Vagina (tissue), 2 donors: ENCODE data around the gene PTPRN2. TPM values are rescaled to one million over a fixed set of nuclear protein-coding genes. Genes with fewer than 3 reads are reported as not detected.

Source experiments
- DNase-seq, 2 donors: peaks; one replicate each; pipeline ENCODE4 v3.0.0-alpha.2; 2017; ENCODE audit errors: extremely low spot score in 2 of 2
- H3K27ac ChIP-seq: fragments of 200-600 bp; sonication (generic); one replicate; pipeline ENCODE4 v1.5.1; 2019
- H3K27me3 ChIP-seq: fragments of 200-600 bp; sonication (generic); one replicate; pipeline ENCODE4 v1.5.1; 2019
- H3K36me3 ChIP-seq, 2 donors: fragments of 200-600 bp; sonication (generic); one replicate each; pipeline ENCODE4 v1.5.1; 2017 to 2019
- H3K4me1 ChIP-seq: fragments of 200-600 bp; sonication (generic); one replicate; pipeline ENCODE4 v1.5.1; 2019
- H3K4me3 ChIP-seq, 2 donors: fragments of 200-600 bp; sonication (generic); 1 replicate in 1 of 2; 2 replicates in 1 of 2; pipeline ENCODE4 v1.5.1; 2016 to 2019
- H3K9me3 ChIP-seq: fragments of 200-600 bp; sonication (generic); one replicate; pipeline ENCODE4 v1.5.1; 2019
- POLR2A ChIP-seq, 2 donors: fragments of 450-650 bp; IDR thresholded peaks; one replicate each; pipeline ENCODE4 v1.6.1; 2017; ENCODE audit warnings: antibody characterized with exemption in 2 of 2, mild to moderate bottlenecking in 2 of 2, moderate library complexity in 2 of 2
- POLR2AphosphoS5 ChIP-seq, 2 donors: sonication (generic); formaldehyde crosslinking; IDR thresholded peaks; one replicate each; pipeline ENCODE4 v1.9.0; 2017; ENCODE audit warnings: antibody characterized with exemption in 2 of 2, mild to moderate bottlenecking in 2 of 2, low read depth in 1 of 2; ENCODE audit not compliant: insufficient read depth in 1 of 2
- intact Hi-C: fragments of 100-400 bp; cut with DNase I; formaldehyde crosslinking; loops from one replicate; pipeline ENCODE4 v1.15.1; 2023
- total RNA-seq: library from RNA; depleted of rRNA; stranded (reverse); fragments of >200 nt; gene quantifications from one replicate; pipeline ENCODE4 v1.2.3, GENCODE V29; 2016
- TF ChIP-seq, protein P1 (sequence below), 3 experiments: fragments of 450-650 bp in 2 of 3; fragments of 200-600 bp in 1 of 3; sonication (generic) in 1 of 3; IDR thresholded peaks; one replicate each; pipeline ENCODE4 v1.5.1; 2017 to 2019; ENCODE audit warnings: antibody characterized with exemption in 3 of 3, mild to moderate bottlenecking in 2 of 3, moderate library complexity in 2 of 3

The PTPRN2 gene
- total RNA-seq, 1 donor from 2014 or later = 7.4 TPM

DNA sequence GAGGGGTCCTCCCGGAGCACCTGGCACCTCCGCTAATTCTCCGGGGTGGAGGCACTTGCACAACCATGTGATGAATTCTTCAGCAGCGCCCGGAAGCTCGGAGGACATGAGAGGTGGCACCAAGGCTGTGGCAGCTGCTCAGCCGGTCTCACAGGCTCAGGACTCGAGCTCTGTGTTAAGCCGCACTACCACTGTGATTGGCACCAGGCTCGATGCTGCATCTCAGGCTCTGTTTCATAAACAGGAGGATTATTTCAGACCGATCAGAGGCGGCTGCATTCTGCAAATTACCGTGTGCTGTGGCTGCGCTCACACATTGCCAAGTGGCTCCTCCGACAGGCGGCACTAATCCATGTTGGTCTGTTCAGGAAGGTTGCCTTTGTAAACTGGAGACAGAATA, 755.6 kb downstream of the PTPRN2 start:
- H3K9me3 ChIP-seq = no peaks in the 10 kb centered on the region
- intact Hi-C loops = no loop called here
- TF ChIP-seq, protein P1, sequence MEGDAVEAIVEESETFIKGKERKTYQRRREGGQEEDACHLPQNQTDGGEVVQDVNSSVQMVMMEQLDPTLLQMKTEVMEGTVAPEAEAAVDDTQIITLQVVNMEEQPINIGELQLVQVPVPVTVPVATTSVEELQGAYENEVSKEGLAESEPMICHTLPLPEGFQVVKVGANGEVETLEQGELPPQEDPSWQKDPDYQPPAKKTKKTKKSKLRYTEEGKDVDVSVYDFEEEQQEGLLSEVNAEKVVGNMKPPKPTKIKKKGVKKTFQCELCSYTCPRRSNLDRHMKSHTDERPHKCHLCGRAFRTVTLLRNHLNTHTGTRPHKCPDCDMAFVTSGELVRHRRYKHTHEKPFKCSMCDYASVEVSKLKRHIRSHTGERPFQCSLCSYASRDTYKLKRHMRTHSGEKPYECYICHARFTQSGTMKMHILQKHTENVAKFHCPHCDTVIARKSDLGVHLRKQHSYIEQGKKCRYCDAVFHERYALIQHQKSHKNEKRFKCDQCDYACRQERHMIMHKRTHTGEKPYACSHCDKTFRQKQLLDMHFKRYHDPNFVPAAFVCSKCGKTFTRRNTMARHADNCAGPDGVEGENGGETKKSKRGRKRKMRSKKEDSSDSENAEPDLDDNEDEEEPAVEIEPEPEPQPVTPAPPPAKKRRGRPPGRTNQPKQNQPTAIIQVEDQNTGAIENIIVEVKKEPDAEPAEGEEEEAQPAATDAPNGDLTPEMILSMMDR (IDR thresholded peaks at IDR 0.05) = no peak
- TF ChIP-seq POLR2A (IDR thresholded peaks at IDR 0.05) (no peak), POLR2AphosphoS5 (IDR thresholded peaks at IDR 0.05; ENCODE audit: insufficient read depth in 1 of 2, low read depth in 1 of 2) (no peak)

DNA sequence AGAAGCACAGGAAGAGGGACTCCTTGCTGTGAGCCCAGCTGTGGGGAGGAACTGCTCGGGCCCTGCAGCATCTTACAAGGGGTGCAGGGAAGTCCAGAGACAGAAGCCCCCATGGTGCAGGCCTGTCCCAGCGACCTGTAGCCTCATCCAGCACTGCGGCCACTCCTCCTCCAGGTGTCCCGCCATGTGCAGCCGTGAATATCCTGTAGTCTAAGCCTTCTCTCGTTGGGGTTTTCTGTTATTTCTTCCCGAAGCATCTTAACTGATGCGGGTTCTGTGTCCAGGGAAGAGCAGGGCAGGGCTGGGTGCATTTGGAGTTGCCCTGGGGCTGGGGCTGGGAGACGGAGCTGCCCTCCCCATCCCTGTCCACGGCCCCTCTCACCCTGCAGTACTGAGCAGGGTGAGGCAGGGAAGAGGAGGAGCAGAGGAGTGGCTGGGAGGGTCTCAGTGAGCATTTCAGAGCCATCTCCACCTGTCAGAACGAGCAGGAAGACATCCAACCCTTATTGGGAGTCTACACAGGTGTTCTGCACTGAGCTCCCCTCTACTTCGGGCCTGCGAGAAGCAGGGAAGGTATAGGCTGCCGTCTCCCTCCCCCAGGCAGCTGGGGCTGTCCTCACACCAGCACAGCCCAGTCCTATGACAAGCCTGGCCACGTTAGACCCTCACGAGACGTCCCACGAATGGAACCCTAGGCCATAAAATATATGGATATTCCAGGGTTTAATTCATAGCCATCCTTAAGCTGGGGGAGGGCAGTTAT, 756.3 kb downstream of the PTPRN2 start:
- intact Hi-C loops = no loop called here
- no peak for DNase-seq
- no peak overlapping the region for H3K4me3 ChIP-seq
- TF ChIP-seq, protein P1 (IDR thresholded peaks at IDR 0.05) = no peak
- TF ChIP-seq POLR2AphosphoS5 (IDR thresholded peaks at IDR 0.05; ENCODE audit: insufficient read depth in 1 of 2, low read depth in 1 of 2) = no peak
- no peak for TF ChIP-seq POLR2A (IDR thresholded peaks at IDR 0.05)
- H3K27ac ChIP-seq = no peak overlapping the region
- no peaks in the 10 kb centered on the region for H3K4me1 ChIP-seq
- H3K9me3 ChIP-seq = no peaks in the 10 kb centered on the region
- no peaks in the 10 kb centered on the region for H3K27me3 ChIP-seq
- H3K36me3 ChIP-seq = no peaks in the 10 kb centered on the region

More for the DNA sequence above, 755.6 kb downstream of the PTPRN2 start:
- H3K27me3 ChIP-seq = no peaks in the 10 kb centered on the region
- H3K4me1 ChIP-seq = no peaks in the 10 kb centered on the region
- H3K36me3 ChIP-seq = no peaks in the 10 kb centered on the region
- DNase-seq = no peak
- no peak overlapping the region for H3K27ac ChIP-seq
- H3K4me3 ChIP-seq = no peak overlapping the region

DNA sequence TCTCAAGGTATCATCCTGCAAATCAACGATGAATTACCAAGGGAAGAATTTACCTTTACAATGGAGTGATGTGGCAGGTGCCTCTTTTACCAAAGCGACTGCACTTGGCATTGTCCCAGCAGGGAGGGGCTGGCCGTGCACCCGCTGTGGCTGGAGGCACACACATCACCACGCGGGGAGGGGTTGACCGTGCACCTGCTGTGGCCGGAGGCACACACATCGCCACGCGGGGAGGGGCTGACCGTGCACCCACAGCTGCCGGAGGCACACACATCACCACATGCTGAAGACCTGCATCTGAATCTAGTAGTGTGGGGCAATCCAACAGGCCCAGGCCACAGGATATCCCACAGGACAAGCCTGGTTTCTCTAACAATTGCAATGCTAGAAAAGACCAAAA, 757.3 kb downstream of the PTPRN2 start:
- no peaks in the 10 kb centered on the region for H3K4me1 ChIP-seq
- H3K27me3 ChIP-seq = no peaks in the 10 kb centered on the region
- H3K9me3 ChIP-seq = no peaks in the 10 kb centered on the region
- H3K4me3 ChIP-seq = no peak overlapping the region
- no peak for DNase-seq
- H3K27ac ChIP-seq = no peak overlapping the region
- TF ChIP-seq, protein P1 (IDR thresholded peaks at IDR 0.05) = no peak
- TF ChIP-seq POLR2AphosphoS5 (IDR thresholded peaks at IDR 0.05; ENCODE audit: insufficient read depth in 1 of 2, low read depth in 1 of 2) = no peak
- TF ChIP-seq POLR2A (IDR thresholded peaks at IDR 0.05) = no peak
- intact Hi-C loops = no loop called here
- no peaks in the 10 kb centered on the region for H3K36me3 ChIP-seq

DNA sequence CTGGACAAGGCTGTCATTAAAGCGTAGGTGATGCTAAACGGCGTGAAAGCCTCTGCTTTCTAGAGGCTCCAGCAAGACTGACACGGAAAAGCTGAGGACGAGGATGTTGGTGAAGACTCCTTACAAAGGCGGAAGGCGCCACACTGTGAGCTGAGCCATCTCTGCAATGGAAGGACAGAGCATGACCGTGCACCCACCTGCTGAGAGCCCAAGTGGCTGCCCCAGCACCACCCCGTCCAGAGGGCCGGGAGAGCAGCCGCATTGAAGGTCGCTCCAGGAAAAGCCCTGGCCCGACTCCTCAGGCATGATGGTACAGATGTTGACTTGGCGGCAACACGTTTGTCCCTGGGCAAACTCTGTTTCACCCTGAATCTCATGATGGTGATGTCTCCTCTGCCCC, 758.1 kb downstream of the PTPRN2 start:
- H3K4me1 ChIP-seq = no peaks in the 10 kb centered on the region
- no peak for DNase-seq
- no peak overlapping the region for H3K27ac ChIP-seq
- TF ChIP-seq POLR2AphosphoS5 (IDR thresholded peaks at IDR 0.05; ENCODE audit: insufficient read depth in 1 of 2, low read depth in 1 of 2) = no peak
- TF ChIP-seq, protein P1 (IDR thresholded peaks at IDR 0.05) = no peak
- TF ChIP-seq POLR2A (IDR thresholded peaks at IDR 0.05) = no peak
- intact Hi-C loops = no loop called here
- no peaks in the 10 kb centered on the region for H3K9me3 ChIP-seq
- H3K27me3 ChIP-seq = no peaks in the 10 kb centered on the region
- no peak overlapping the region for H3K4me3 ChIP-seq
- no peaks in the 10 kb centered on the region for H3K36me3 ChIP-seq

DNA sequence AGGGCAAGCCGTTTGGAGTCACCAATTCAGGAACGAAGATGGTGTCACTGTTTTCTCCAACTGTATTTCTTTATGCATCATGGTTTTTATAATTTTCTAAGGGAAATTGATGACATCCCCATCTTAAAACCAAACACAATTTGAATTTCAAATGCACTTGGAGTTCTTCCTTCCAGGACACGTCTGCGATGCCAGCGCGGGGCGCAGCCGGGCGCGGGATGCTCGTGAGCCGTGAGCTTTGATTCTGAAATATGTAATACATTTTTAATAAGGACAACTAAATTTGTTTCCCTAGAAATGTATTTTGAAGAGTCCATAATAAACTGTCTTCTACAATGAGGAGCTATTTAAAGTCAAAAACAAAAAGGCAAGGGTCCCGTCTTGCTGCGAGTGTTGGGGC, 758.7 kb downstream of the PTPRN2 start:
- Histone ChIP-seq H3K27me3 (no peaks in the 10 kb centered on the region), H3K27ac (no peak overlapping the region), H3K36me3 (no peaks in the 10 kb centered on the region), H3K4me3 (no peak overlapping the region), H3K9me3 (no peaks in the 10 kb centered on the region), H3K4me1 (no peaks in the 10 kb centered on the region)
- TF ChIP-seq POLR2A (IDR thresholded peaks at IDR 0.05) (no peak), POLR2AphosphoS5 (IDR thresholded peaks at IDR 0.05; ENCODE audit: insufficient read depth in 1 of 2, low read depth in 1 of 2) (no peak)
- TF ChIP-seq, protein P1 (IDR thresholded peaks at IDR 0.05) = no peak
- intact Hi-C loops = no loop called here
- DNase-seq = no peak
